SK-N-SH (cell line): ENCODE results near the gene RCCD1. TPM values are rescaled to one million over a fixed set of nuclear protein-coding genes. Genes with fewer than 3 reads are reported as not detected.

Source experiments
- CTCF ChIA-PET: fragments of 300-600, 350-600 bp; formaldehyde crosslinking; extraction: SDS; loops from one replicate; lab custom pipeline; 2021; lab: Yijun Ruan, JAX
- POLR2A ChIA-PET: fragments of 350-600 bp; sonication (Branson Sonifier 250); formaldehyde crosslinking; extraction: SDS; loops from one replicate; lab custom pipeline; 2020; ENCODE audit warnings: antibody characterized with exemption, inconsistent platforms; lab: Yijun Ruan, JAX
- DNase-seq: peaks from one replicate; pipeline ENCODE4 v3.0.0; 2012
- H2AFZ ChIP-seq: fragments of 200-600 bp; sonication (generic); 2 replicates; pipeline ENCODE4 v1.8.1; 2016; ENCODE audit warnings: antibody characterized with exemption, mild to moderate bottlenecking, low read depth
- H3F3A ChIP-seq: fragments of 200-600 bp; sonication (generic); replicated peaks from 2 replicates; pipeline ENCODE3; 2016; ENCODE audit warnings: antibody characterized with exemption, mild to moderate bottlenecking; ENCODE audit not compliant: insufficient read depth
- H3K27ac ChIP-seq, 2 experiments: fragments of 200-500 bp in 1 of 2; fragments of 200-600 bp in 1 of 2; sonication (Bioruptor generic) in 1 of 2; sonication (generic), shearing (Covaris generic) in 1 of 2; 2 replicates each; pipeline versions ENCODE4 v1.5.1 to v1.6.1; 2014 to 2016; ENCODE audit warnings: low read depth in 2 of 2, inconsistent platforms in 1 of 2, low read length in 1 of 2, mild to moderate bottlenecking in 1 of 2, mixed read lengths in 1 of 2
- H3K27me3 ChIP-seq: fragments of 200-600 bp; sonication (generic), shearing (Covaris generic); 2 replicates; pipeline ENCODE4 v1.6.1; 2016; ENCODE audit warnings: mixed run types; ENCODE audit not compliant: insufficient read depth
- H3K36me3 ChIP-seq, 2 experiments: fragments of 200-500 bp in 1 of 2; fragments of 200-600 bp in 1 of 2; sonication (Bioruptor generic) in 1 of 2; sonication (generic) in 1 of 2; replicated peaks in 1 of 2; 2 replicates each; pipeline versions ENCODE3 to v1.5.1; 2014 to 2016; ENCODE audit warnings: low read length in 1 of 2, mild to moderate bottlenecking in 1 of 2; ENCODE audit not compliant: insufficient read depth in 2 of 2, control insufficient read depth in 1 of 2
- H3K4me1 ChIP-seq, 2 experiments: fragments of 200-500 bp in 1 of 2; fragments of 200-600 bp in 1 of 2; sonication (Bioruptor generic) in 1 of 2; sonication (generic), shearing (Covaris generic) in 1 of 2; 2 replicates each; pipeline versions ENCODE4 v1.5.1 to v1.6.1; 2014 to 2016; ENCODE audit warnings: low read depth in 1 of 2, low read length in 1 of 2, mixed run types in 1 of 2; ENCODE audit not compliant: insufficient read depth in 2 of 2, control insufficient read depth in 1 of 2
- H3K4me2 ChIP-seq: fragments of 200-600 bp; sonication (generic), shearing (Covaris generic); 2 replicates; pipeline ENCODE4 v1.6.1; 2017; ENCODE audit warnings: mixed run types
- H3K4me3 ChIP-seq, 2 experiments: fragments of 200-500 bp in 1 of 2; fragments of 200-600 bp in 1 of 2; sonication (Bioruptor generic) in 1 of 2; sonication (generic), shearing (Covaris generic) in 1 of 2; 2 replicates each; pipeline versions ENCODE4 v1.5.1 to v1.8.1; 2014 to 2016; ENCODE audit warnings: low read depth in 2 of 2, inconsistent platforms in 1 of 2, low read length in 1 of 2, mild to moderate bottlenecking in 1 of 2, mixed read lengths in 1 of 2, moderate library complexity in 1 of 2
- H3K79me2 ChIP-seq: fragments of 200-600 bp; sonication (generic); 2 replicates; pipeline ENCODE4 v1.8.1; 2017; ENCODE audit warnings: mild to moderate bottlenecking; ENCODE audit not compliant: insufficient read depth
- H3K9ac ChIP-seq: fragments of 200-600 bp; sonication (generic); 2 replicates; pipeline ENCODE4 v1.6.1; 2017; ENCODE audit warnings: mixed run types
- H3K9me2 ChIP-seq: fragments of 200-600 bp; sonication (generic); 2 replicates; pipeline ENCODE4 v1.6.1; 2017; ENCODE audit warnings: mixed run types
- H3K9me3 ChIP-seq: fragments of 200-600 bp; sonication (generic); 2 replicates; pipeline ENCODE4 v1.6.1; 2017; ENCODE audit warnings: mixed run types, mild to moderate bottlenecking, moderate library complexity
- H4K20me1 ChIP-seq: fragments of 200-600 bp; sonication (generic); 2 replicates; pipeline ENCODE4 v1.6.1; 2017; ENCODE audit warnings: mild to moderate bottlenecking, mixed run types; ENCODE audit not compliant: insufficient read depth
- CHD2 ChIP-seq: fragments of 150-350 bp; IDR thresholded peaks from 2 replicates; pipeline ENCODE4 v1.6.1; 2018; ENCODE audit warnings: low read length; ENCODE audit not compliant: partially characterized antibody
- CTCF ChIP-seq: fragments of 200-600 bp; sonication (generic); IDR thresholded peaks from 2 replicates; pipeline ENCODE4 v1.6.1; 2017; ENCODE audit warnings: antibody characterized with exemption, mild to moderate bottlenecking, moderate library complexity
- ELF1 ChIP-seq: IDR thresholded peaks from 2 replicates; pipeline ENCODE4 v1.4.0; 2012
- EP300 ChIP-seq, 2 experiments: IDR thresholded peaks; 2 replicates each; pipeline versions ENCODE4 v1.4.0 to v1.6.1; 2012; ENCODE audit warnings: borderline replicate concordance in 1 of 2, low read depth in 1 of 2, low read length in 1 of 2
- EZH2phosphoT487 ChIP-seq: fragments of 200-600 bp; sonication (generic); IDR thresholded peaks from 2 replicates; pipeline ENCODE4 v1.6.1; 2017; ENCODE audit warnings: low read depth, mixed run types, mild to moderate bottlenecking, antibody characterized with exemption, moderate library complexity, borderline replicate concordance
- GATA2 ChIP-seq: sonication (generic); formaldehyde crosslinking; IDR thresholded peaks from 2 replicates; pipeline ENCODE4 v1.5.0; 2020; ENCODE audit warnings: mild to moderate bottlenecking, missing genetic modification reagents
- IRF3 ChIP-seq: fragments of 150-350 bp; IDR thresholded peaks from 2 replicates; pipeline ENCODE4 v1.6.1; 2016; ENCODE audit warnings: mild to moderate bottlenecking, low read depth, low read length
- MAX ChIP-seq: IDR thresholded peaks from 2 replicates; pipeline ENCODE4 v1.4.0; 2012; ENCODE audit warnings: low read depth
- MEF2A ChIP-seq: IDR thresholded peaks from 2 replicates; pipeline ENCODE4 v1.4.0; 2012; ENCODE audit warnings: low read depth, borderline replicate concordance
- POLR2AphosphoS5 ChIP-seq: IDR thresholded peaks from 2 replicates; pipeline ENCODE4 v1.6.1; 2012; ENCODE audit warnings: low read depth, low read length
- RAD21 ChIP-seq: IDR thresholded peaks from 2 replicates; pipeline ENCODE4 v1.6.1; 2012; ENCODE audit warnings: mild to moderate bottlenecking, low read length
- RCOR1 ChIP-seq: fragments of 150-350 bp; IDR thresholded peaks from 2 replicates; pipeline ENCODE4 v1.6.1; 2017; ENCODE audit warnings: antibody characterized with exemption, low read length
- REST ChIP-seq: IDR thresholded peaks from 2 replicates; pipeline ENCODE4 v1.6.1; 2012; ENCODE audit warnings: mild to moderate bottlenecking, low read depth, low read length, moderate library complexity
- RFX5 ChIP-seq: IDR thresholded peaks from 2 replicates; pipeline ENCODE4 v1.6.1; 2012; ENCODE audit warnings: mild to moderate bottlenecking, improper control_type of control experiment, low read length
- RXRA ChIP-seq: IDR thresholded peaks from 2 replicates; pipeline ENCODE4 v1.4.0; 2012; ENCODE audit warnings: low read depth, mild to moderate bottlenecking, borderline replicate concordance
- SMC3 ChIP-seq: IDR thresholded peaks from 2 replicates; pipeline ENCODE4 v1.6.1; 2012; ENCODE audit warnings: low read depth, low read length, improper control_type of control experiment
- TAF1 ChIP-seq: IDR thresholded peaks from 2 replicates; pipeline ENCODE4 v1.6.1; 2012; ENCODE audit warnings: low read depth, mild to moderate bottlenecking, low read length, moderate library complexity, borderline replicate concordance
- TEAD4 ChIP-seq: IDR thresholded peaks from 2 replicates; pipeline ENCODE4 v1.4.0; 2012; ENCODE audit warnings: mild to moderate bottlenecking, borderline replicate concordance; ENCODE audit not compliant: insufficient read depth
- USF2 ChIP-seq: fragments of 150-350 bp; IDR thresholded peaks from 2 replicates; pipeline ENCODE4 v1.6.1; 2017; ENCODE audit warnings: antibody characterized with exemption, low read length, low read depth, borderline replicate concordance
- YY1 ChIP-seq: IDR thresholded peaks from 2 replicates; pipeline ENCODE4 v1.4.0; 2012; ENCODE audit warnings: low read depth, mild to moderate bottlenecking
- ZBTB33 ChIP-seq: IDR thresholded peaks from 2 replicates; pipeline ENCODE4 v1.4.0; 2012; ENCODE audit warnings: low read depth, borderline replicate concordance
- WGBS: methylation state at CpG from one replicate; pipeline ENCODE4 v1.1.6; 2017; ENCODE audit warnings: low lambda C conversion rate; 5-methylcytosine and 5-hydroxymethylcytosine counted together
- polyA plus RNA-seq, 3 experiments: library from polyadenylated mRNA; depleted of rRNA; stranded (reverse); fragments of >200 nt; gene quantifications; 2 replicates each; pipeline ENCODE4 v1.2.3, GENCODE V29; 2012

RCCD1 gene
- polyA plus RNA-seq, 1 of the 3 experiments (the other 2 are of a cell fraction): 21.2 TPM

GRCh38 chr15:90934256-90934948 is 20.3 kb upstream of the RCCD1 start:
- H2AFZ ChIP-seq: peak overlapping the region; percentile 97
- H3F3A ChIP-seq: peaks cover 22% of the 10 kb centered on the region
- DNase-seq: peak; percentile 87
- peak overlapping the region; percentile 81 to 96 for H3K4me3 ChIP-seq
- no peaks in the 10 kb centered on the region for H3K27me3 ChIP-seq
- peak overlapping the region; percentile 64; a peak in 3 of 4 replicates for H3K27ac ChIP-seq
- no peaks in the 10 kb centered on the region for H3K9me2 ChIP-seq
- no peaks in the 10 kb centered on the region for H3K9me3 ChIP-seq
- H3K36me3 ChIP-seq: peaks cover 8 to 25% of the 10 kb centered on the region in 2 experiments
- H3K4me1 ChIP-seq: peaks cover 13 to 38% of the 10 kb centered on the region in 2 experiments; a peak in 2 of 4 replicates
- no peaks in the 10 kb centered on the region for H4K20me1 ChIP-seq
- CTCF ChIA-PET: interaction anchor here (0.6 to 11.5 kb wide), 35 partner anchors 9 to 341 kb away, joined by 3 to 142 read pairs (median 6); partner anchors contain the start of genes BLM, FES, MAN2A2 and RCCD1
- POLR2A ChIA-PET: interaction anchor here (0.9 to 4.8 kb wide), 7 partner anchors 14 to 296 kb away, joined by 3 to 23 read pairs (median 6); partner anchors contain the start of genes MAN2A2 and RCCD1
- H3K79me2 ChIP-seq: peaks cover 23% of the 10 kb centered on the region
- peak overlapping the region; percentile 86; the same call in 1 of the 2 replicates for H3K9ac ChIP-seq
- WGBS: 3% methylated on average over 15 of the region's 19 CpGs
- H3K4me2 ChIP-seq: peak overlapping the region; percentile 92
- TF ChIP-seq MEF2A: no peak
- TF ChIP-seq TAF1: no peak
- TF ChIP-seq POLR2AphosphoS5: no peak
- no peak for TF ChIP-seq MAX
- no peak for TF ChIP-seq RFX5
- peak; percentile 75 for TF ChIP-seq RAD21
- no peak for TF ChIP-seq EZH2phosphoT487
- no peak for TF ChIP-seq REST
- TF ChIP-seq GATA2 (CRISPR knock-in tag): 0 out of 2 replicates have a peak, but pooled peaks have one; percentile 9
- TF ChIP-seq TEAD4: no peak
- TF ChIP-seq ELF1: no peak
- TF ChIP-seq EP300 (IDR thresholded peaks at IDR 0.05; ENCODE audit: borderline replicate concordance in 1 of 2, low read depth in 1 of 2, low read length in 1 of 2): no peak
- TF ChIP-seq USF2: no peak
- TF ChIP-seq YY1: no peak
- 0 out of 2 replicates have a peak, but pooled peaks have one; percentile 8 for TF ChIP-seq RCOR1
- no peak for TF ChIP-seq ZBTB33
- TF ChIP-seq RXRA: no peak
- TF ChIP-seq CHD2: peak; percentile 33
- TF ChIP-seq IRF3: no peak
- peak; percentile 58 for TF ChIP-seq SMC3
- peak; percentile 92 for TF ChIP-seq CTCF
